Heart left ventricle (tissue), 13 donors: ENCODE data around the gene SOST.

Source experiments
- POLR2A ChIP-seq, 2 donors: fragments of 450-650 bp; IDR thresholded peaks; one replicate each; pipeline ENCODE4 v1.6.1; 2017; ENCODE audit warnings: antibody characterized with exemption in 2 of 2, mild to moderate bottlenecking in 2 of 2, moderate library complexity in 2 of 2
- TF ChIP-seq, protein P1 (sequence below), 12 donors: fragments of 200-600 bp; sonication (generic) in 4 of 12; IDR thresholded peaks; one replicate each; pipeline versions ENCODE4 v1.5.0 to v1.8.0; 2018 to 2022; ENCODE audit warnings: antibody characterized with exemption in 12 of 12, mild to moderate bottlenecking in 5 of 12
- donor health status: ischemic (EF 13 %, LVEDD 7.1; RV severe dilation, severe dysfunction).
- donor health status: DM: no; HTN: yes; CAD: no.
- donor health status: DM: no; HTN: no; CAD: no.
- donor health status: ischemic (EF 25% LVEDD 6.9; RV normal size, moderate dysfunction).
- donor health status: ischemic (EF 25% LVEDD 5.7; RV mildly dilated, moderate dysfunction).
- donor health status: ischemic (EF 35%, LVEDD 5.7; RV mildly dilated, moderate dysfunction).
- donor health status: nonischemic (EF 11% LVEDD 7.7; RV severe dilation, severe dysfunction).
- donor health status: DM: yes; HTN: yes; CAD: no.
- donor health status: PGD.
- donor health status: ischemic (EF 29% LVEDD 5.4; RV normal size, mild dysfunction).
- donor health status: nonischemic (EF 23%, LVEDD 6.1; RV moderate dilation, normal function).

DNA sequence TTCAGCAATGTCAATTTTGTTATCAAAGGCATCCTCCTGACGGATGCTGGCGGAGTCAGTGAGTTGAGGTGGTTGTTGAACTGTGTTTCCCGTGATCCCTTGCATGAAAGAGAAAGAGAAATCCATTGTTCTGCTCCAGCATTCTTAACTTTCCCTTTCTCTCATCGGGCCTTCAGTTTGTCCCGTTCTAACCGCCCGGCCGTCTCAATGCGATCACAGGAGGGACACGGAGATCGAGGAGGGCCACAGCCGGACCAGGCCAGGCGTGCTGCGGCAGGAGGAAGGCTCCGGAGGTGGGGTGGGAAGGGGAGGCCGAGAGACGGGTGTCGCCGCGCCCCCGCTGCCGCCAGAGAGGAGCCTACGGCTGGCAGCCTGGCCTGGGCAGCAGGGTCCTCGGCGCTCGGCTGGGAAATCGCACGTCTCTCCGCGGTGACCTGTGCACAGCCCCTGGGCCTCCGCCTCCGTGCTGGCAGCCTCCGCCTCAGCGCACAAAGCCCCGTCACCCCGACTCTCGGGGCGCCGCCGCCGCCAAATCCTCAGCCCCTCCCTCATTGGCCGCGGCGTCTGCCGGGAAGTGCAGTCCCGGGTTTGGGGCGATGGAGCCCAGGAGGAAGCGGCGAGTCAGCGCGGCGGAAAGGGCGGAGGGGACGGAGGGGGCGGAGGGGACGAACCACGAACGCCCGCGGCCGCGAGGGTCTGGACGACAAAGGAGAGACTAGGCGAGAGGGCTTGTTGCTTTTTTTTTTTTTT lies 38.1 kb downstream of the SOST start:
- TF ChIP-seq, protein P1, sequence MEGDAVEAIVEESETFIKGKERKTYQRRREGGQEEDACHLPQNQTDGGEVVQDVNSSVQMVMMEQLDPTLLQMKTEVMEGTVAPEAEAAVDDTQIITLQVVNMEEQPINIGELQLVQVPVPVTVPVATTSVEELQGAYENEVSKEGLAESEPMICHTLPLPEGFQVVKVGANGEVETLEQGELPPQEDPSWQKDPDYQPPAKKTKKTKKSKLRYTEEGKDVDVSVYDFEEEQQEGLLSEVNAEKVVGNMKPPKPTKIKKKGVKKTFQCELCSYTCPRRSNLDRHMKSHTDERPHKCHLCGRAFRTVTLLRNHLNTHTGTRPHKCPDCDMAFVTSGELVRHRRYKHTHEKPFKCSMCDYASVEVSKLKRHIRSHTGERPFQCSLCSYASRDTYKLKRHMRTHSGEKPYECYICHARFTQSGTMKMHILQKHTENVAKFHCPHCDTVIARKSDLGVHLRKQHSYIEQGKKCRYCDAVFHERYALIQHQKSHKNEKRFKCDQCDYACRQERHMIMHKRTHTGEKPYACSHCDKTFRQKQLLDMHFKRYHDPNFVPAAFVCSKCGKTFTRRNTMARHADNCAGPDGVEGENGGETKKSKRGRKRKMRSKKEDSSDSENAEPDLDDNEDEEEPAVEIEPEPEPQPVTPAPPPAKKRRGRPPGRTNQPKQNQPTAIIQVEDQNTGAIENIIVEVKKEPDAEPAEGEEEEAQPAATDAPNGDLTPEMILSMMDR (IDR thresholded peaks at IDR 0.05) = no peak
- peak in 1 of 2 donors; percentile 66 for TF ChIP-seq POLR2A (IDR thresholded peaks at IDR 0.05)
